GM12878 (cell line): ENCODE data around the gene NIPAL4. TPM values are rescaled to one million over a fixed set of nuclear protein-coding genes. Genes with fewer than 3 reads are reported as not detected.

ENCODE experiments used
- ATAC-seq: fragments of 200-7000 bp; cut with Tn5 transposase; 3 replicates; pipeline ENCODE4 v1.9.1; 2020; ENCODE audit warnings: mild to moderate bottlenecking, moderate library complexity
- BruUV-seq: library from RNA; stranded (reverse); fragments of 400-500 nt; replicated peaks from 2 replicates; lab custom pipeline; 2021; lab: Mats Ljungman, UMichigan
- CTCF ChIA-PET: fragments of 300-600 bp; sonication (Branson Sonifier 250); formaldehyde crosslinking; extraction: SDS; loops from one replicate; lab custom pipeline; 2021; ENCODE audit warnings: inconsistent platforms; lab: Yijun Ruan, JAX
- POLR2A ChIA-PET: fragments of 350-600 bp; formaldehyde crosslinking; extraction: SDS; loops from one replicate; lab custom pipeline; 2021; ENCODE audit warnings: inconsistent platforms; lab: Charles Lee
- RAD21 ChIA-PET: fragments of 300-600 bp; sonication (Branson Sonifier 250); formaldehyde crosslinking; loops from one replicate; lab custom pipeline; 2023; ENCODE audit warnings: antibody characterized with exemption; ENCODE audit not compliant: unreplicated experiment; lab: Charles Lee
- SMC1A ChIA-PET: fragments of 300-600 bp; sonication (Branson Sonifier 250); formaldehyde crosslinking; loops from one replicate; lab custom pipeline; 2023; ENCODE audit not compliant: unreplicated experiment, uncharacterized antibody; lab: Charles Lee
- DNase-seq: peaks from one replicate; pipeline ENCODE4 v3.0.0-alpha.2; 2011; ENCODE audit warnings: low read depth, low spot score
- FAIRE-seq: peaks from 3 replicates; lab custom pipeline; 2011; peaks lifted over from hg19 to GRCh38; lab: Jason Lieb, UNC
- H2AFZ ChIP-seq: 2 replicates; pipeline ENCODE4 v1.6.0; 2011; ENCODE audit warnings: low read depth, low read length, control low read depth; ENCODE audit not compliant: control insufficient read depth
- H3K27ac ChIP-seq: 2 replicates; pipeline ENCODE4 v1.5.1; 2011; ENCODE audit warnings: control low read depth; ENCODE audit not compliant: control insufficient read depth, insufficient read depth
- H3K27me3 ChIP-seq, 2 experiments: replicated peaks in 1 of 2; 2 replicates each; pipeline versions ENCODE4 v1.6.0 to v1.6.1; 2011; ENCODE audit warnings: low read length in 1 of 2; ENCODE audit not compliant: control insufficient read depth in 2 of 2, insufficient read depth in 2 of 2
- H3K36me3 ChIP-seq, 2 experiments: 2 replicates each; pipeline ENCODE4 v1.5.1; 2011; ENCODE audit warnings: low read length in 1 of 2; ENCODE audit not compliant: control insufficient read depth in 2 of 2, insufficient read depth in 2 of 2
- H3K4me1 ChIP-seq: 2 replicates; pipeline ENCODE4 v1.6.1; 2011; ENCODE audit warnings: mild to moderate bottlenecking, low read length, moderate library complexity, mixed read lengths; ENCODE audit not compliant: control insufficient read depth, insufficient read depth
- H3K4me2 ChIP-seq: 2 replicates; pipeline ENCODE4 v1.6.0; 2011; ENCODE audit warnings: control low read depth; ENCODE audit not compliant: control insufficient read depth, insufficient read depth
- H3K4me3 ChIP-seq: fragments of 200-600 bp; sonication (generic); 2 replicates; pipeline ENCODE4 v1.5.1; 2016
- H3K79me2 ChIP-seq: 2 replicates; pipeline ENCODE4 v1.6.0; 2011; ENCODE audit warnings: low read length; ENCODE audit not compliant: control insufficient read depth, insufficient read depth
- H3K9ac ChIP-seq: 2 replicates; pipeline ENCODE4 v1.8.0; 2011; ENCODE audit warnings: low read length, control low read depth, mixed read lengths; ENCODE audit not compliant: control insufficient read depth, insufficient read depth
- H3K9me3 ChIP-seq: replicated peaks from 3 replicates; pipeline ENCODE4 v1.5.1; 2011; ENCODE audit warnings: mild to moderate bottlenecking, low read length; ENCODE audit not compliant: control insufficient read depth, insufficient read depth
- H4K20me1 ChIP-seq: 2 replicates; pipeline ENCODE4 v1.6.0; 2011; ENCODE audit not compliant: control insufficient read depth, insufficient read depth
- BCL3 ChIP-seq: IDR thresholded peaks from 2 replicates; pipeline ENCODE4 v1.6.1; 2011; ENCODE audit warnings: borderline replicate concordance, low read depth, mild to moderate bottlenecking, moderate library complexity, low read length; ENCODE audit not compliant: insufficient read depth, poor library complexity, severe bottlenecking
- CBX5 ChIP-seq: sonication (generic); IDR thresholded peaks from 2 replicates; pipeline ENCODE4 v1.6.1; 2016; ENCODE audit warnings: low read depth, moderate library complexity, mild to moderate bottlenecking, inconsistent platforms
- CEBPB ChIP-seq, 2 experiments: fragments of 150-350 bp in 1 of 2; IDR thresholded peaks; 2 replicates each; pipeline ENCODE4 v1.6.1; 2012 to 2014; ENCODE audit warnings: low read depth in 2 of 2, low read length in 2 of 2, borderline replicate concordance in 1 of 2, inconsistent platforms in 1 of 2
- E2F8 ChIP-seq: fragments of 450-650 bp; IDR thresholded peaks from 2 replicates; pipeline ENCODE4 v1.6.1; 2018; ENCODE audit warnings: mild to moderate bottlenecking, low read depth, moderate library complexity; ENCODE audit not compliant: partially characterized antibody
- FOXM1 ChIP-seq: IDR thresholded peaks from 2 replicates; pipeline ENCODE4 v1.6.1; 2012; ENCODE audit warnings: low read depth, mild to moderate bottlenecking, inconsistent platforms, low read length, moderate library complexity
- NR2C1 ChIP-seq: fragments of 450-650 bp; IDR thresholded peaks from 2 replicates; pipeline ENCODE4 v1.6.1; 2017; ENCODE audit warnings: antibody characterized with exemption, mild to moderate bottlenecking, moderate library complexity
- RCOR1 ChIP-seq: conservative IDR thresholded peaks from 2 replicates; pipeline ENCODE4 v1.6.1; 2012; ENCODE audit warnings: low read depth, low read length, improper control_type of control experiment
- SPI1 ChIP-seq: IDR thresholded peaks from 2 replicates; pipeline ENCODE4 v1.6.1; 2011; ENCODE audit warnings: low read depth, mild to moderate bottlenecking, low read length, moderate library complexity, borderline replicate concordance; ENCODE audit not compliant: insufficient read depth
- ZNF274 ChIP-seq: IDR thresholded peaks from one replicate; pipeline ENCODE4 v1.8.0; 2011; ENCODE audit not compliant: insufficient read length, insufficient read depth
- WGBS: methylation state at CpG from one replicate; pipeline ENCODE4 v1.1.6; 2016; ENCODE audit warnings: low lambda C conversion rate; ENCODE audit not compliant: insufficient replicate concordance, insufficient coverage; ENCODE audit errors: missing lambda C conversion rate; 5-methylcytosine and 5-hydroxymethylcytosine counted together
- in situ Hi-C: fragments of 300-500 bp; cut with MboI; formaldehyde crosslinking; loops from 9 replicates; pipeline ENCODE4 v1.14.3; 2018; ENCODE audit warnings: mixed read lengths
- intact Hi-C: fragments of 100-400 bp; cut with micrococcal nuclease; formaldehyde crosslinking; loops from one replicate; pipeline ENCODE4 v1.14.2; 2022; ENCODE audit not compliant: unreplicated experiment
- polyA plus RNA-seq, 11 experiments: library from polyadenylated mRNA; depleted of rRNA in 4 of 11; unstranded in 6 of 11; stranded (reverse) in 5 of 11; fragments of >200 nt; fragmentation: Nextera tagmentation in 4 of 11; fragmentation: Illumina TruSeq in 1 of 11; extraction: Ambion mirVana in 4 of 11; extraction: Trizol in 1 of 11; gene quantifications; 1 replicate in 1 of 11; 2 replicates in 10 of 11; pipeline versions ENCODE4 v1.2.1 to v1.2.3, GENCODE V29; 2011 to 2016; ENCODE audit warnings: inconsistent platforms in 2 of 11, missing spikeins in 2 of 11, low read depth in 1 of 11
- total RNA-seq, 4 experiments: library from RNA; depleted of rRNA in 3 of 4; stranded (reverse); fragments of >200 nt in 3 of 4; fragmentation: Illumina TruSeq in 1 of 4; extraction: Trizol in 1 of 4; gene quantifications; 2 replicates each; pipeline versions ENCODE4 v1.2.1 to v1.2.3, GENCODE V29; 2013 to 2021

Gene NIPAL4
- total and polyA plus RNA-seq, 10 of the 15 experiments (the other 5 are each of a cell fraction or from before 2014, with no cell fraction given) = 0.11 to 15.5 (median 5.9) TPM

GRCh38 chr5:157479612-157480510, 19.8 kb downstream of the NIPAL4 start:
- RAD21 ChIA-PET = no interaction called here
- no peak overlapping the region for H3K9ac ChIP-seq
- no peaks in the 10 kb centered on the region for H3K27me3 ChIP-seq
- H3K4me3 ChIP-seq = no peak overlapping the region
- DNase-seq = no peak
- H2AFZ ChIP-seq = no peak overlapping the region
- H3K27ac ChIP-seq = no peak overlapping the region
- no peaks in the 10 kb centered on the region for H3K9me3 ChIP-seq
- H3K4me1 ChIP-seq = no peaks in the 10 kb centered on the region
- TF ChIP-seq CBX5 (no peak), SPI1 (no peak)
- TF ChIP-seq, all 136 proteins: peak for 0
- FAIRE-seq = no peak
- ChIA-PET SMC1A (interaction anchor here (1.1 to 1.5 kb wide), 4 partner anchors 11 to 239 kb away, joined by 3 to 5 read pairs (median 3); no protein-coding TSS in a partner anchor), POLR2A (interaction anchor here (0.9 kb wide), 1 partner anchor 39 kb away, joined by 3 read pairs; no protein-coding TSS in a partner anchor), CTCF (interaction anchor here (0.5 to 5.8 kb wide), 10 partner anchors 8 to 263 kb away, joined by 3 to 46 read pairs (median 5); partner anchors contain the start of gene LSM11)
- Histone ChIP-seq H3K36me3 (peaks cover 8 to 17% of the 10 kb centered on the region in 2 experiments; a peak in 2 of 4 replicates), H3K79me2 (no peaks in the 10 kb centered on the region), H4K20me1 (no peaks in the 10 kb centered on the region), H3K4me2 (no peak overlapping the region)
- BruUV-seq = no TSS peak
- in situ Hi-C loops = no loop called here
- 70% methylated on average over 15 of the region's 15 CpGs for WGBS
- intact Hi-C loops = loop anchor here (5.0 kb wide), 2 partner anchors 153 to 237 kb away; no protein-coding TSS in a partner anchor
- no peak for ATAC-seq

- Histone ChIP-seq H3K9me3 (no peaks in the 10 kb centered on the region), H3K79me2 (no peaks in the 10 kb centered on the region), H3K27ac (no peak overlapping the region), H2AFZ (no peak overlapping the region), H3K4me3 (no peak overlapping the region), H3K4me2 (no peak overlapping the region), H4K20me1 (no peaks in the 10 kb centered on the region), H3K4me1 (peaks cover 9% of the 10 kb centered on the region), H3K36me3 (peaks cover 12 to 21% of the 10 kb centered on the region in 2 experiments; a peak in 3 of 4 replicates), H3K27me3 (no peaks in the 10 kb centered on the region), H3K9ac (no peak overlapping the region)
- DNase-seq (no peak), FAIRE-seq (no peak), ATAC-seq (no peak; the same call in 2 of the 3 replicates)
- SMC1A ChIA-PET = no interaction called here
- 30% methylated on average over 4 of the region's 4 CpGs for WGBS
- RAD21 ChIA-PET = no interaction called here
- BruUV-seq = no TSS peak
- in situ Hi-C loops (no loop called here), intact Hi-C loops (no loop called here)
- POLR2A ChIA-PET = no interaction called here
- CTCF ChIA-PET = interaction anchor here (1.2 to 5.8 kb wide), 5 partner anchors 9 to 262 kb away, joined by 5 to 46 read pairs (median 8); partner anchors contain the start of gene LSM11
- TF ChIP-seq NR2C1 (no peak), ZNF274 (no peak), E2F8 (no peak), FOXM1 (no peak), BCL3 (no peak), RCOR1 (no peak), CEBPB (IDR thresholded peaks at IDR 0.05; ENCODE audit: borderline replicate concordance in 1 of 2, low read depth in 2 of 2, low read length in 2 of 2) (no peak)
Observed at GRCh38 chr5:157481265-157481664, 21.3 kb downstream of the NIPAL4 start.
